Measurements from ENCODE around the gene EVA1B. TPM values are rescaled to one million over a fixed set of nuclear protein-coding genes. Genes with fewer than 3 reads are reported as not detected.
A peak's percentile ranks its signal among the peaks of the same experiment; 100 is the strongest.

EVA1B gene
- total and polyA plus RNA-seq, 4 donors = 31.2 to 59.5 (median 33.7) TPM

- TF ChIP-seq, protein P1, sequence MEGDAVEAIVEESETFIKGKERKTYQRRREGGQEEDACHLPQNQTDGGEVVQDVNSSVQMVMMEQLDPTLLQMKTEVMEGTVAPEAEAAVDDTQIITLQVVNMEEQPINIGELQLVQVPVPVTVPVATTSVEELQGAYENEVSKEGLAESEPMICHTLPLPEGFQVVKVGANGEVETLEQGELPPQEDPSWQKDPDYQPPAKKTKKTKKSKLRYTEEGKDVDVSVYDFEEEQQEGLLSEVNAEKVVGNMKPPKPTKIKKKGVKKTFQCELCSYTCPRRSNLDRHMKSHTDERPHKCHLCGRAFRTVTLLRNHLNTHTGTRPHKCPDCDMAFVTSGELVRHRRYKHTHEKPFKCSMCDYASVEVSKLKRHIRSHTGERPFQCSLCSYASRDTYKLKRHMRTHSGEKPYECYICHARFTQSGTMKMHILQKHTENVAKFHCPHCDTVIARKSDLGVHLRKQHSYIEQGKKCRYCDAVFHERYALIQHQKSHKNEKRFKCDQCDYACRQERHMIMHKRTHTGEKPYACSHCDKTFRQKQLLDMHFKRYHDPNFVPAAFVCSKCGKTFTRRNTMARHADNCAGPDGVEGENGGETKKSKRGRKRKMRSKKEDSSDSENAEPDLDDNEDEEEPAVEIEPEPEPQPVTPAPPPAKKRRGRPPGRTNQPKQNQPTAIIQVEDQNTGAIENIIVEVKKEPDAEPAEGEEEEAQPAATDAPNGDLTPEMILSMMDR (IDR thresholded peaks at IDR 0.05; ENCODE audit: control extremely low read depth, extremely low read depth) = no peak
- WGBS, 2 donors = 16 to 36% methylated on average over 16 of the region's 16 CpGs
- no peak overlapping the region for H3K9ac ChIP-seq (ENCODE audit: insufficient read depth in 1 of 2, low read length in 2 of 2)
Observed at GRCh38 chr1:36320291-36320761, 3.1 kb downstream of the EVA1B start.

DNA sequence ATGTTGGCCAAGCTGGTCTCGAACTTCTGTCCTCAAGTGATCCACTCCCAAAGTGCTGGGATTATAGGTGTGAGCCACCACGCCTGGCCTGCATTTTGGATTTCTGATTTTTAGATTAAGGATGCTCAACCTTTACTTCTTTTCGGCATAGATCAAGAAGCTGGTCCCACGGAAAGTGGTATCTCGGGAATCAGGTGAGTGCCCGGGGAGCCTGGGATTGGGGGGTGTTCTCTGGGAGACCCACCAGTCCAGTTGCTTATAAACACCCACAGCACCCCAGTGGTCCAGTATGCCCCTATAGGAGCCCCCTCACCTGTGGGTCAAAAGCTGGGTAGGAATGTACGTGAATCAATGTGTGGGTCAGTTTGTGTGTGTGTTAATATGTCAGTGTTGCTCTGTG is 14.0 kb downstream of the EVA1B start:
- Histone ChIP-seq H3K27ac (ENCODE audit: low read depth in 1 of 2, low read length in 1 of 2) (no peak overlapping the region), H3K9ac (ENCODE audit: insufficient read depth in 1 of 2, low read length in 2 of 2) (no peak overlapping the region), H3K4me1 (ENCODE audit: control insufficient read depth in 5 of 5, insufficient read depth in 5 of 5, low read length in 5 of 5) (peaks cover 0 to 15% (median 3%) of the 10 kb centered on the region in 5 donors), H3K27me3 (ENCODE audit: control insufficient read depth in 3 of 3, insufficient read depth in 3 of 3, low read length in 2 of 3) (no peaks in the 10 kb centered on the region), H3K4me3 (no peak overlapping the region), H3K36me3 (ENCODE audit: control insufficient read depth in 4 of 4, insufficient read depth in 4 of 4, low read length in 4 of 4) (peaks cover 0 to 2% (median 0%) of the 10 kb centered on the region in 4 donors), H3K9me3 (ENCODE audit: control insufficient read depth in 4 of 4, insufficient read depth in 3 of 4, low read length in 3 of 4) (no peaks in the 10 kb centered on the region)
- ATAC-seq (ENCODE audit: insufficient read depth, low FRiP score) (no peak), DNase-seq (no peak)
- 98 to 99% methylated on average over 7 of the region's 7 CpGs for WGBS, 2 donors
- TF ChIP-seq, protein P1 (IDR thresholded peaks at IDR 0.05; ENCODE audit: control extremely low read depth, extremely low read depth) = no peak

More at GRCh38 chr1:36320291-36320761, 3.1 kb downstream of the EVA1B start:
- Histone ChIP-seq H3K9me3 (ENCODE audit: control insufficient read depth in 4 of 4, insufficient read depth in 3 of 4, low read length in 3 of 4) (no peaks in the 10 kb centered on the region), H3K36me3 (ENCODE audit: control insufficient read depth in 4 of 4, insufficient read depth in 4 of 4, low read length in 4 of 4) (peaks cover 0 to 7% (median 3%) of the 10 kb centered on the region in 4 donors), H3K27ac (ENCODE audit: low read depth in 1 of 2, low read length in 1 of 2) (peak overlapping the region in 1 of 2 donors; percentile 78), H3K4me1 (ENCODE audit: control insufficient read depth in 5 of 5, insufficient read depth in 5 of 5, low read length in 5 of 5) (peaks cover 0 to 45% (median 19%) of the 10 kb centered on the region in 5 donors), H3K4me3 (no peak overlapping the region), H3K27me3 (ENCODE audit: control insufficient read depth in 3 of 3, insufficient read depth in 3 of 3, low read length in 2 of 3) (no peaks in the 10 kb centered on the region)
- peak; percentile 49 to 63 (median 50) for DNase-seq
- ATAC-seq (ENCODE audit: insufficient read depth, low FRiP score) = no peak

DNA sequence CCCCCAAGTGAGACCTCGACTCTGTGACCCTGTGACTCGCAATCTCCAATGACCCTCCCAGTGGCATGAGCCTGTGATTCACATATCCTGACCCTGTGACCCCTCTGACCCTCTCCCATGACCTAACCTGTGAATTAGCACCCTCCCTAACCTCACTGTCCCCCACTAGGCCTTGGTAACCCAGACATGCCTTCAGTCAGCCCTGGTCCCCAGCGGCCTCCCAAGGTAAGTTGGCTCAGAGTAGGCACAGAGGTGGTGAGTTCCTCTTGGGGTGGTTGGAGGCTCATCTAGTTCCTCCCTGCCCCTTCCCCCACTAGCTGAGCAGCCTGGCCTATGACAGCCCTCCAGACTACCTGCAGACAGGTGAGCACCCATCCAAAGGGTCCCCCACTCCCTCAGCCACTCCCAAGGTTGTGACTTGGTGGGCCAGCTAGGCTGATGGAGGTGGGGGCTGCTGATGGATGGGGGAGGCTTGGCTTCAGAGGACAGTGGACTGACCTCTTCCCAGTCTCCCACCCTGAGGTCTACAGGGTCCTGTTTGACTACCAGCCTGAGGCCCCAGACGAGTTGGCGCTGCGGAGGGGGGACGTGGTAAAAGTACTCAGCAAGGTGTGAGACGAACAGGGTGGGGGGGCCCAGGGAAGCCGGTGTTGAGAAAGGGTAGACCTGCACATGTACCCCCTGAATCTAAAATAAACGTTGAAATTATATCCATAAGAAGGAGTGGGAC is 15.7 kb downstream of the EVA1B start:
- Histone ChIP-seq H3K9ac (ENCODE audit: insufficient read depth in 1 of 2, low read length in 2 of 2) (no peak overlapping the region), H3K27me3 (ENCODE audit: control insufficient read depth in 3 of 3, insufficient read depth in 3 of 3, low read length in 2 of 3) (no peaks in the 10 kb centered on the region), H3K27ac (ENCODE audit: low read depth in 1 of 2, low read length in 1 of 2) (no peak overlapping the region), H3K9me3 (ENCODE audit: control insufficient read depth in 4 of 4, insufficient read depth in 3 of 4, low read length in 3 of 4) (no peaks in the 10 kb centered on the region), H3K4me1 (ENCODE audit: control insufficient read depth in 5 of 5, insufficient read depth in 5 of 5, low read length in 5 of 5) (peaks cover 0 to 15% (median 3%) of the 10 kb centered on the region in 5 donors), H3K4me3 (no peak overlapping the region), H3K36me3 (ENCODE audit: control insufficient read depth in 4 of 4, insufficient read depth in 4 of 4, low read length in 4 of 4) (peaks cover 2 to 13% (median 8%) of the 10 kb centered on the region in 4 donors)
- no peak for ATAC-seq (ENCODE audit: insufficient read depth, low FRiP score)
- 82 to 89% methylated on average over 10 of the region's 10 CpGs for WGBS, 2 donors
- TF ChIP-seq, protein P1 (IDR thresholded peaks at IDR 0.05; ENCODE audit: control extremely low read depth, extremely low read depth) = no peak
- no peak for DNase-seq

All from lung (tissue), 12 donors.